ENCODE data around the gene SMAD3. TPM values are rescaled to one million over a fixed set of nuclear protein-coding genes. Genes with fewer than 3 reads are reported as not detected.

Gene SMAD3
- total and polyA plus RNA-seq, 7 donors = 2.9 to 47.6 (median 29.3) TPM

- DNase-seq (no peak), ATAC-seq (no peak)
- H3K4me1 ChIP-seq = peaks cover 97% of the 10 kb centered on the region
- WGBS, 3 donors = 60 to 72% (median 62%) methylated on average over 2 of the region's 2 CpGs
- H3K27me3 ChIP-seq (ENCODE audit: insufficient read depth in 3 of 3, low read length in 2 of 3) = no peaks in the 10 kb centered on the region
- no peaks in the 10 kb centered on the region for H3K9me3 ChIP-seq
- intact Hi-C loops (cut with DNase I) = no loop called here
- no peak for TF ChIP-seq CTCF (IDR thresholded peaks at IDR 0.05)
- peak overlapping the region; percentile 90 for H3K27ac ChIP-seq
- peaks cover 0 to 51% of the 10 kb centered on the region in 2 donors for H3K36me3 ChIP-seq (ENCODE audit: insufficient read depth in 1 of 2, low read depth in 1 of 2)
- no peak overlapping the region for H3K4me3 ChIP-seq
Observed at GRCh38 chr15:67190326-67190725, 124.9 kb downstream of the SMAD3 start.

- no peak overlapping the region for H3K4me3 ChIP-seq
- H3K4me1 ChIP-seq = peaks cover 92% of the 10 kb centered on the region
- WGBS, 3 donors = 70 to 79% (median 72%) methylated on average over 11 of the region's 11 CpGs
- no peak for TF ChIP-seq CTCF (IDR thresholded peaks at IDR 0.05)
- ATAC-seq (peak in 2 of 4 donors; percentile 0 to 6), DNase-seq (peak in 1 of 2 donors; percentile 46)
- H3K9me3 ChIP-seq = no peaks in the 10 kb centered on the region
- no peaks in the 10 kb centered on the region for H3K27me3 ChIP-seq (ENCODE audit: insufficient read depth in 3 of 3, low read length in 2 of 3)
- intact Hi-C loops (cut with DNase I) = no loop called here
- peaks cover 0 to 51% of the 10 kb centered on the region in 2 donors for H3K36me3 ChIP-seq (ENCODE audit: insufficient read depth in 1 of 2, low read depth in 1 of 2)
- H3K27ac ChIP-seq = peak overlapping the region; percentile 90
Observed at GRCh38 chr15:67190813-67191212, 125.4 kb downstream of the SMAD3 start.

GRCh38 chr15:67192185-67192820 lies 126.9 kb downstream of the SMAD3 start:
- peaks cover 80% of the 10 kb centered on the region for H3K4me1 ChIP-seq
- 44 to 69% (median 46%) methylated on average over 5 of the region's 5 CpGs for WGBS, 3 donors
- no peaks in the 10 kb centered on the region for H3K27me3 ChIP-seq (ENCODE audit: insufficient read depth in 3 of 3, low read length in 2 of 3)
- DNase-seq = no peak
- no peak for ATAC-seq
- H3K27ac ChIP-seq = peak overlapping the region; percentile 90
- peaks cover 0 to 46% of the 10 kb centered on the region in 2 donors for H3K36me3 ChIP-seq (ENCODE audit: insufficient read depth in 1 of 2, low read depth in 1 of 2)
- no peak for TF ChIP-seq CTCF (IDR thresholded peaks at IDR 0.05)
- no peaks in the 10 kb centered on the region for H3K9me3 ChIP-seq
- intact Hi-C loops (cut with DNase I) = no loop called here
- H3K4me3 ChIP-seq = no peak overlapping the region

GRCh38 chr15:67193223-67193990 lies 128.0 kb downstream of the SMAD3 start:
- peak overlapping the region; percentile 90 for H3K27ac ChIP-seq
- peaks cover 74% of the 10 kb centered on the region for H3K4me1 ChIP-seq
- H3K4me3 ChIP-seq = no peak overlapping the region
- no peaks in the 10 kb centered on the region for H3K27me3 ChIP-seq (ENCODE audit: insufficient read depth in 3 of 3, low read length in 2 of 3)
- H3K9me3 ChIP-seq = no peaks in the 10 kb centered on the region
- intact Hi-C loops (cut with DNase I) = no loop called here
- WGBS, 3 donors = 30 to 34% (median 32%) methylated on average over 12 of the region's 12 CpGs
- ATAC-seq (peak; percentile 63 to 72 (median 66)), DNase-seq (peak; percentile 68 to 86)
- TF ChIP-seq CTCF (IDR thresholded peaks at IDR 0.05) = no peak
- peaks cover 0 to 35% of the 10 kb centered on the region in 2 donors for H3K36me3 ChIP-seq (ENCODE audit: insufficient read depth in 1 of 2, low read depth in 1 of 2)
